Measurements from ENCODE around the gene NOS1.

The NOS1 gene

DNA sequence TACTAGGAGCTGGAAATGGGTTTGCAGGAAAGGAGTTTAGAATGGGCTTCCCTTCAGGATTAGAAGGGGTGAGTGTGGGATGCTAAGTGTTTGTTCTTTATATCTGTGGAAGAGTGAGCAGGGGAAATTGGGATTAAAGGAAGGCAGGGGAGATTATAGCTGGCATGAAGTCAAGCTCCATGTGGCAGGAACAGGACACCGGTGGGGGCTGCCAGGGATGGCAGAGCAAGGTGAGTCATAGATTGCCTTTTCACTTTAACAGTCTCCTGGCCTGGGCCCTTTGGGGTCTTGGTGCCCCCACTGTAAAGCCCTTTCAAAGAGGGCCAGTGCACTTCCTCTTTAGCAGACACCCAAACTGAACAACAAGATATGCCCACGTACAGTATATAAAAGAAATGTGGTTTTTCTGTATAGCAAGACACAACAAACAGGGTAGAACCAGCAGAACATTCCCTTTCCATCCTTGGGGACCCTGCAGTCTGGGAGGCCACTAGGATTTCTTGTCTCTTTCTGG, 148.1 kb downstream of the NOS1 start:
- Histone ChIP-seq H2BK5ac (ENCODE audit: low read depth, low read length, poor library complexity) (no peak overlapping the region), H3K4me3 (ENCODE audit: low read depth, low read length) (no peak overlapping the region), H4K12ac (ENCODE audit: low read depth, low read length) (no peak overlapping the region), H3K18ac (ENCODE audit: low read length) (no peak overlapping the region), H3K79me2 (ENCODE audit: control insufficient read depth, insufficient read depth, low read length, poor library complexity) (no peaks in the 10 kb centered on the region), H2BK12ac (ENCODE audit: low read length) (no peak overlapping the region), H2AFZ (ENCODE audit: insufficient read depth, low read length, poor library complexity) (no peak overlapping the region), H3K4me1 (ENCODE audit: control insufficient read depth in 1 of 2, insufficient read depth in 2 of 2, low read length in 2 of 2) (no peaks in the 10 kb centered on the region), H4K8ac (ENCODE audit: low read depth, low read length) (no peak overlapping the region), H3K4ac (ENCODE audit: low read depth, low read length) (no peak overlapping the region), H3K4me2 (ENCODE audit: low read length) (no peak overlapping the region), H3K27me3 (ENCODE audit: insufficient read depth, low read length) (no peaks in the 10 kb centered on the region), H3K14ac (ENCODE audit: low read length) (no peak overlapping the region), H2BK120ac (ENCODE audit: insufficient read depth, low read length, poor library complexity) (no peak overlapping the region), H3K23ac (ENCODE audit: low read length) (no peak overlapping the region), H3K36me3 (ENCODE audit: control insufficient read depth in 1 of 2, insufficient read depth in 2 of 2, low read length in 2 of 2) (no peaks in the 10 kb centered on the region), H3K79me1 (ENCODE audit: low read length) (no peaks in the 10 kb centered on the region), H3K9me3 (ENCODE audit: insufficient read depth, low read depth, low read length) (no peaks in the 10 kb centered on the region), H3K27ac (ENCODE audit: low read depth, low read length) (no peak overlapping the region), H4K91ac (ENCODE audit: low read depth, low read length) (no peak overlapping the region), H2AK5ac (ENCODE audit: low read length) (no peak overlapping the region), H3K9ac (ENCODE audit: low read length) (no peak overlapping the region)
- no CpG with 5 or more reads among the region's 2 CpGs for WGBS (ENCODE audit: extremely low coverage, insufficient coverage, insufficient read length)
- no peak for DNase-seq

DNA sequence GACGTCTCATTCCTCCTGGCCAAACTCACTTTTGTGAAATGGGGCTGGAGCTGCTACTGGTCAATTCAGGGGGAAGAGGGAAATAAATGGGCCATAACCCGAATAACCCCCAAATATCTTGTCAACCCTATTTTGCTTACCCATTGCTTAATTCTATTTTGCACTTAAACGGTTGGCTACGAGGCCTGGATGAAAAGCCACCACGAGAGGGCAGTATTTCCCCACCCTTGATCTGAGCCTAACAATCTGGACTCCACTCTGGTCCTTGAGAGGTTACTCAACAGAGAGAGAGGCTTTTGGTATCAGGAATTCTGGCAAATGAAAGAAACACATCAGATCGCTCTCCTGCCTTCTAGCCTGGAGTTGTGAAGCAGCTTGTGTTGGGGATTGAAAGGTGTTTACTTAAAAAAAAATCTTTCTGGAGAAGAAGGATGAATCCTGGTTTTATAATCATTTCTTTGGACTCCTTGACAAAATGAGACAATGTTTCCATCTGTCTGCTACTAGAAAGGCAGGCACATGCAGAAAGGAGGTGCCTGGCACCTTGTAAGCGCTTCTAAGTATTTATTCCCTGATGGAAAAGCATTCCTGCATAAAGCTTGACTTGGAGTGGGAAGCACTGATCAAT, 148.7 kb downstream of the NOS1 start:
- Histone ChIP-seq H2BK12ac (ENCODE audit: low read length) (no peak overlapping the region), H2AFZ (ENCODE audit: insufficient read depth, low read length, poor library complexity) (no peak overlapping the region), H3K4me2 (ENCODE audit: low read length) (no peak overlapping the region), H3K27ac (ENCODE audit: low read depth, low read length) (no peak overlapping the region), H3K4ac (ENCODE audit: low read depth, low read length) (no peak overlapping the region), H3K79me1 (ENCODE audit: low read length) (no peaks in the 10 kb centered on the region), H2BK5ac (ENCODE audit: low read depth, low read length, poor library complexity) (no peak overlapping the region), H3K79me2 (ENCODE audit: control insufficient read depth, insufficient read depth, low read length, poor library complexity) (no peaks in the 10 kb centered on the region), H3K23ac (ENCODE audit: low read length) (no peak overlapping the region), H3K27me3 (ENCODE audit: insufficient read depth, low read length) (no peaks in the 10 kb centered on the region), H4K12ac (ENCODE audit: low read depth, low read length) (no peak overlapping the region), H3K14ac (ENCODE audit: low read length) (no peak overlapping the region), H3K9ac (ENCODE audit: low read length) (no peak overlapping the region), H4K91ac (ENCODE audit: low read depth, low read length) (no peak overlapping the region), H3K4me1 (ENCODE audit: control insufficient read depth in 1 of 2, insufficient read depth in 2 of 2, low read length in 2 of 2) (no peaks in the 10 kb centered on the region), H4K8ac (ENCODE audit: low read depth, low read length) (no peak overlapping the region), H2AK5ac (ENCODE audit: low read length) (no peak overlapping the region), H3K9me3 (ENCODE audit: insufficient read depth, low read depth, low read length) (no peaks in the 10 kb centered on the region), H2BK120ac (ENCODE audit: insufficient read depth, low read length, poor library complexity) (no peak overlapping the region), H3K36me3 (ENCODE audit: control insufficient read depth in 1 of 2, insufficient read depth in 2 of 2, low read length in 2 of 2) (no peaks in the 10 kb centered on the region), H3K4me3 (ENCODE audit: low read depth, low read length) (no peak overlapping the region), H3K18ac (ENCODE audit: low read length) (no peak overlapping the region)
- no CpG with 5 or more reads among the region's 7 CpGs for WGBS (ENCODE audit: extremely low coverage, insufficient coverage, insufficient read length)
- peak; percentile 69 to 88 for DNase-seq

DNA sequence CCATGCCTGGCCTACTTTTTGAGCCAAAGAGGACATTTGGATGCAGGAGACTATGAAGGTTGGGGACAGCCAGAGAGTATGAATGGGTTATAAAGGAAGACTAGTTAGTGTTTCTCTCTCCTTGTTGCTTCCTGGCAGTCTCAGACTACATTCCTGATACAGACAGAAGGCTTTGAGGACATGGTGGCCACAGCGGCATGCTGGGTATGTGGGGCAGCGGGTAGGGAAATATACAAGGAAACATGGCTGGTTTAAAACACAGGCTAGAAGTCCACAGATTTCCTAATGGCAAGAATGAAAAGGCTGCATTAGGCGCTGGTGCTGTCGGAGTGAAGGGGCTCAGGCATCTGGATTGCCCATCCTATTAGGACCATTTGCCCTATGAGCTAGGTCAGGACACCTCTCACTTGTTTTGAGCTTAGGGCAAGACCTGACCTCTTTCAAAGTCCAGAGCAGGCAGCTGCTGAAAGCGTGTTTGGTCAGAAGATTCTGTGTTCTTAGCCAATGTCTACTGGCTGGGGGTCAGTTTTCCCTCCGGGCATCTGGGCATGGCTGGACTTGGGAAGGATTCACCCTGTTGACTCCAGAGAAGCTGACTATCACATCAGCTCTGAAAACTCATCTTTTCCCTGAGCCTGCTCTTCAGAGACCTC, 151.0 kb downstream of the NOS1 start:
- H3K9me3 ChIP-seq (ENCODE audit: insufficient read depth, low read depth, low read length): no peaks in the 10 kb centered on the region
- DNase-seq: peak; percentile 75 to 85
- no peak overlapping the region for H3K4me3 ChIP-seq (ENCODE audit: low read depth, low read length)
- no peak overlapping the region for H2BK120ac ChIP-seq (ENCODE audit: insufficient read depth, low read length, poor library complexity)
- H3K23ac ChIP-seq (ENCODE audit: low read length): no peak overlapping the region
- no peak overlapping the region for H4K91ac ChIP-seq (ENCODE audit: low read depth, low read length)
- no peak overlapping the region for H2BK12ac ChIP-seq (ENCODE audit: low read length)
- no peak overlapping the region for H3K4ac ChIP-seq (ENCODE audit: low read depth, low read length)
- H4K12ac ChIP-seq (ENCODE audit: low read depth, low read length): no peak overlapping the region
- no peak overlapping the region for H3K14ac ChIP-seq (ENCODE audit: low read length)
- no peaks in the 10 kb centered on the region for H3K79me2 ChIP-seq (ENCODE audit: control insufficient read depth, insufficient read depth, low read length, poor library complexity)
- H3K79me1 ChIP-seq (ENCODE audit: low read length): no peaks in the 10 kb centered on the region
- H4K8ac ChIP-seq (ENCODE audit: low read depth, low read length): no peak overlapping the region
- H3K4me1 ChIP-seq (ENCODE audit: control insufficient read depth in 1 of 2, insufficient read depth in 2 of 2, low read length in 2 of 2): no peaks in the 10 kb centered on the region
- no peak overlapping the region for H3K9ac ChIP-seq (ENCODE audit: low read length)
- no peaks in the 10 kb centered on the region for H3K36me3 ChIP-seq (ENCODE audit: control insufficient read depth in 1 of 2, insufficient read depth in 2 of 2, low read length in 2 of 2)
- no CpG with 5 or more reads among the region's 6 CpGs for WGBS (ENCODE audit: extremely low coverage, insufficient coverage, insufficient read length)
- no peak overlapping the region for H3K27ac ChIP-seq (ENCODE audit: low read depth, low read length)
- no peaks in the 10 kb centered on the region for H3K27me3 ChIP-seq (ENCODE audit: insufficient read depth, low read length)
- H2AK5ac ChIP-seq (ENCODE audit: low read length): no peak overlapping the region
- no peak overlapping the region for H2AFZ ChIP-seq (ENCODE audit: insufficient read depth, low read length, poor library complexity)
- H3K18ac ChIP-seq (ENCODE audit: low read length): no peak overlapping the region
- no peak overlapping the region for H3K4me2 ChIP-seq (ENCODE audit: low read length)
- no peak overlapping the region for H2BK5ac ChIP-seq (ENCODE audit: low read depth, low read length, poor library complexity)

DNA sequence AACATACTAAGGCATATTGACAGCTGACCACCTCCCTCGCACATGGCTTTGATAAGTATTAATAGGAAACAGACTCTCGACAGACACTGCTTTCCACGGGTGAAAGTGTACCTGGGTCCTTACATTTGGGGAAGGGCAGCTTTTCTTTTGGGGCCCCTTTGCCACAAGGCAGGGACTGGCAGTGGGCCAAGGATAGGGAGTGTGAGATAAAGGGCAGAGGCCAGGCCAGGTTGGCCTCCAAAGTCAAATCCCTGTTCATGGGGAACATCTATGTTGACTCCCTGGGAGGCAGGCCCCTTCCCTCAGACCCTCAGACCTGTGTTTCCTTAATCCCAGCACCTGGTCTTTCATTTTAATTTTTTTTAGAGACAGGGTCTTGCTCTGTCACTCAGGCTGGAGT, 151.8 kb downstream of the NOS1 start:
- H2AFZ ChIP-seq (ENCODE audit: insufficient read depth, low read length, poor library complexity): no peak overlapping the region
- no peak overlapping the region for H4K8ac ChIP-seq (ENCODE audit: low read depth, low read length)
- no peak overlapping the region for H2BK5ac ChIP-seq (ENCODE audit: low read depth, low read length, poor library complexity)
- no peaks in the 10 kb centered on the region for H3K36me3 ChIP-seq (ENCODE audit: control insufficient read depth in 1 of 2, insufficient read depth in 2 of 2, low read length in 2 of 2)
- H3K27ac ChIP-seq (ENCODE audit: low read depth, low read length): no peak overlapping the region
- no peak overlapping the region for H3K14ac ChIP-seq (ENCODE audit: low read length)
- no peak overlapping the region for H2BK12ac ChIP-seq (ENCODE audit: low read length)
- H3K9me3 ChIP-seq (ENCODE audit: insufficient read depth, low read depth, low read length): no peaks in the 10 kb centered on the region
- H3K79me1 ChIP-seq (ENCODE audit: low read length): no peaks in the 10 kb centered on the region
- no peak overlapping the region for H3K4me2 ChIP-seq (ENCODE audit: low read length)
- H2BK120ac ChIP-seq (ENCODE audit: insufficient read depth, low read length, poor library complexity): no peak overlapping the region
- H3K79me2 ChIP-seq (ENCODE audit: control insufficient read depth, insufficient read depth, low read length, poor library complexity): no peaks in the 10 kb centered on the region
- no peak overlapping the region for H3K23ac ChIP-seq (ENCODE audit: low read length)
- H3K4me3 ChIP-seq (ENCODE audit: low read depth, low read length): no peak overlapping the region
- no peak overlapping the region for H3K4ac ChIP-seq (ENCODE audit: low read depth, low read length)
- no peak overlapping the region for H3K18ac ChIP-seq (ENCODE audit: low read length)
- no peak overlapping the region for H3K9ac ChIP-seq (ENCODE audit: low read length)
- H4K12ac ChIP-seq (ENCODE audit: low read depth, low read length): no peak overlapping the region
- no peaks in the 10 kb centered on the region for H3K4me1 ChIP-seq (ENCODE audit: control insufficient read depth in 1 of 2, insufficient read depth in 2 of 2, low read length in 2 of 2)
- no peak overlapping the region for H4K91ac ChIP-seq (ENCODE audit: low read depth, low read length)
- no peak for DNase-seq
- no peaks in the 10 kb centered on the region for H3K27me3 ChIP-seq (ENCODE audit: insufficient read depth, low read length)
- H2AK5ac ChIP-seq (ENCODE audit: low read length): no peak overlapping the region
- no CpG with 5 or more reads among the region's 3 CpGs for WGBS (ENCODE audit: extremely low coverage, insufficient coverage, insufficient read length)

Measured in trophoblast cell (in vitro differentiated cells and primary cell).